K562 (cell line): ENCODE measurements around the gene MYO10. TPM values are rescaled to one million over a fixed set of nuclear protein-coding genes. Genes with fewer than 3 reads are reported as not detected.

Source experiments
- ATAC-seq: fragments of 200-7000 bp; cut with Tn5 transposase; 3 replicates; pipeline ENCODE4 v1.9.1; 2020; ENCODE audit warnings: moderate library complexity
- BruUV-seq: library from RNA; stranded (reverse); fragments of 400-500 nt; replicated peaks from 2 replicates; lab custom pipeline; 2021; lab: Mats Ljungman, UMichigan
- CTCF ChIA-PET: fragments of 300-600 bp; formaldehyde crosslinking; extraction: SDS; loops from one replicate; lab custom pipeline; 2021; ENCODE audit warnings: low intra/inter-chr PET ratio; lab: Yijun Ruan, JAX
- POLR2A ChIA-PET: fragments of 300-600, 350-650 bp; sonication (Branson Sonifier 250); formaldehyde crosslinking; extraction: SDS; loops from one replicate; lab custom pipeline; 2021; ENCODE audit warnings: antibody characterized with exemption, inconsistent platforms; lab: Yijun Ruan, JAX
- DNase-seq, 4 experiments: peaks; one replicate each; pipeline versions ENCODE4 v3.0.0 to v3.0.0-alpha.2; 2011 to 2018; ENCODE audit warnings: low spot score in 3 of 4, mixed read lengths in 3 of 4; ENCODE audit errors: extremely low read depth in 1 of 4
- FAIRE-seq: peaks from 2 replicates; lab custom pipeline; 2011; peaks lifted over from hg19 to GRCh38; lab: Jason Lieb, UNC
- H2AFZ ChIP-seq: 2 replicates; pipeline ENCODE4 v1.6.0; 2011; ENCODE audit warnings: low read depth, low read length, control low read depth, inconsistent platforms
- H3K27ac ChIP-seq: fragments of 200-600 bp; 3 replicates; pipeline ENCODE4 v1.8.0; 2011; ENCODE audit warnings: low read depth, mild to moderate bottlenecking, control low read depth, inconsistent platforms, low read length, moderate library complexity, mixed read lengths; ENCODE audit errors: extremely low read depth
- H3K27me3 ChIP-seq, 2 experiments: fragments of 300-600 bp in 1 of 2; 2 replicates in 1 of 2; 3 replicates in 1 of 2; pipeline versions ENCODE4 v1.6.0 to v1.8.0; 2011; ENCODE audit warnings: inconsistent platforms in 2 of 2, low read length in 2 of 2, mild to moderate bottlenecking in 1 of 2, mixed read lengths in 1 of 2, moderate library complexity in 1 of 2; ENCODE audit not compliant: control insufficient read depth in 2 of 2, insufficient read depth in 2 of 2
- H3K36me3 ChIP-seq: fragments of 300-600 bp; 3 replicates; pipeline ENCODE4 v1.8.0; 2011; ENCODE audit warnings: mild to moderate bottlenecking, low read length, inconsistent platforms; ENCODE audit not compliant: control insufficient read depth, insufficient read depth
- H3K4me1 ChIP-seq, 2 experiments: fragments of 200-600 bp in 1 of 2; replicated peaks in 1 of 2; 2 replicates in 1 of 2; 3 replicates in 1 of 2; pipeline versions ENCODE4 v1.5.1 to v1.8.0; 2011; ENCODE audit warnings: inconsistent platforms in 2 of 2, low read length in 2 of 2, mild to moderate bottlenecking in 1 of 2, mixed read lengths in 1 of 2, moderate library complexity in 1 of 2; ENCODE audit not compliant: control insufficient read depth in 2 of 2, insufficient read depth in 2 of 2
- H3K4me2 ChIP-seq: 2 replicates; pipeline ENCODE4 v1.6.1; 2011; ENCODE audit warnings: low read length, control low read depth, inconsistent platforms, mixed read lengths; ENCODE audit not compliant: insufficient read depth
- H3K4me3 ChIP-seq: fragments of 200-600 bp; sonication (generic), shearing (Covaris generic); 2 replicates; pipeline ENCODE4 v1.5.1; 2016; ENCODE audit warnings: control low read depth, inconsistent platforms
- H3K79me2 ChIP-seq: fragments of 200-600 bp; 3 replicates; pipeline ENCODE4 v1.8.0; 2011; ENCODE audit warnings: low read length, inconsistent platforms; ENCODE audit not compliant: control insufficient read depth, insufficient read depth
- H3K9ac ChIP-seq, 2 experiments: 2 replicates each; pipeline versions ENCODE4 v1.6.0 to v1.6.1; 2011; ENCODE audit warnings: low read depth in 2 of 2, low read length in 2 of 2, control low read depth in 1 of 2, inconsistent platforms in 1 of 2, mild to moderate bottlenecking in 1 of 2, mixed read lengths in 1 of 2; ENCODE audit not compliant: insufficient read depth in 1 of 2
- H3K9me1 ChIP-seq: one replicate; pipeline ENCODE4 v1.6.0; 2011; ENCODE audit warnings: inconsistent platforms, mild to moderate bottlenecking, low read length, moderate library complexity; ENCODE audit not compliant: control insufficient read depth, insufficient read depth
- H3K9me3 ChIP-seq: replicated peaks from 2 replicates; pipeline ENCODE4 v1.5.1; 2011; ENCODE audit warnings: low read depth, low read length, inconsistent platforms; ENCODE audit not compliant: control insufficient read depth, insufficient read depth
- H4K20me1 ChIP-seq: replicated peaks from 2 replicates; pipeline ENCODE4 v1.6.1; 2011; ENCODE audit warnings: low read length, inconsistent platforms, mixed read lengths; ENCODE audit not compliant: control insufficient read depth, insufficient read depth
- ARID4B ChIP-seq: sonication (generic); formaldehyde crosslinking; IDR thresholded peaks from 2 replicates; pipeline ENCODE4 v1.8.0; 2022; ENCODE audit warnings: mild to moderate bottlenecking, missing genetic modification reagents
- BDP1 ChIP-seq: IDR thresholded peaks from 3 replicates; pipeline ENCODE4 v1.6.1; 2011; ENCODE audit not compliant: insufficient read length, insufficient read depth
- CHD1 ChIP-seq: fragments of 200-600 bp; sonication (generic); IDR thresholded peaks from one replicate; pipeline ENCODE4 v1.6.1; 2012; ENCODE audit warnings: mild to moderate bottlenecking, moderate library complexity, low read length, inconsistent platforms
- ETV6 ChIP-seq, 3 experiments: fragments of 150-350 bp in 1 of 3; sonication (generic) in 1 of 3; formaldehyde crosslinking in 1 of 3; IDR thresholded peaks; 2 replicates each; pipeline versions ENCODE4 v1.6.1 to v1.8.0; 2014 to 2022; ENCODE audit warnings: borderline replicate concordance in 2 of 3, low read depth in 2 of 3, antibody characterized with exemption in 1 of 3, low read length in 1 of 3, mild to moderate bottlenecking in 1 of 3, missing genetic modification reagents in 1 of 3
- FOS ChIP-seq: IDR thresholded peaks from 3 replicates; pipeline ENCODE4 v1.6.1; 2011; ENCODE audit not compliant: insufficient read length; ENCODE audit errors: extremely low read depth
- GABPB1 ChIP-seq: sonication (generic); formaldehyde crosslinking; IDR thresholded peaks from 2 replicates; pipeline ENCODE4 v1.8.0; 2022; ENCODE audit warnings: mild to moderate bottlenecking, missing genetic modification reagents
- GATAD2A ChIP-seq: fragments of 450-650 bp; IDR thresholded peaks from 2 replicates; pipeline ENCODE4 v1.6.1; 2017
- HDGF ChIP-seq: fragments of 450-650 bp; IDR thresholded peaks from 2 replicates; pipeline ENCODE4 v1.6.1; 2016
- MCM2 ChIP-seq: fragments of 450-650 bp; IDR thresholded peaks from 2 replicates; pipeline ENCODE4 v1.6.1; 2017; ENCODE audit warnings: low read depth, mild to moderate bottlenecking
- PCBP2 ChIP-seq: fragments of 200-400 bp; formaldehyde crosslinking; IDR thresholded peaks from 2 replicates; pipeline ENCODE4 v1.6.1; 2018; ENCODE audit warnings: low read length, low read depth, mild to moderate bottlenecking, moderate library complexity; ENCODE audit not compliant: poor library complexity, severe bottlenecking
- RNF219 ChIP-seq: fragments of 250-450 bp; sonication (Bioruptor Pico); IDR thresholded peaks from 2 replicates; pipeline ENCODE4 v1.5.0; 2022; ENCODE audit warnings: mild to moderate bottlenecking
- SMARCA5 ChIP-seq: fragments of 450-650 bp; IDR thresholded peaks from 2 replicates; pipeline ENCODE4 v1.6.1; 2016
- VEZF1 ChIP-seq: fragments of 200-800 bp; sonication (Bioruptor generic); IDR thresholded peaks from 2 replicates; pipeline ENCODE4 v1.6.1; 2017; ENCODE audit warnings: missing genetic modification characterization, missing compliant biosample characterization
- ZNF316 ChIP-seq: fragments of 450-650 bp; IDR thresholded peaks from 2 replicates; pipeline ENCODE4 v1.6.1; 2016
- ZNF586 ChIP-seq: fragments of 450-650 bp; formaldehyde crosslinking; conservative IDR thresholded peaks from 2 replicates; pipeline ENCODE4 v1.4.0; 2020; ENCODE audit warnings: mild to moderate bottlenecking, moderate library complexity
- WGBS: fragments of 100-300 bp; shearing (Covaris generic); methylation state at CpG from one replicate; pipeline ENCODE4 v1.1.6; 2016; ENCODE audit warnings: low coverage, mixed read lengths; ENCODE audit not compliant: insufficient coverage; ENCODE audit errors: missing lambda C conversion rate; 5-methylcytosine and 5-hydroxymethylcytosine counted together
- in situ Hi-C: fragments of 300-500 bp; cut with MboI; formaldehyde crosslinking; loops from 4 replicates; pipeline ENCODE4 v1.15.0; 2018; ENCODE audit warnings: inconsistent platforms, mixed read lengths
- intact Hi-C: fragments of 100-400 bp; cut with micrococcal nuclease; formaldehyde crosslinking; loops from 2 replicates; pipeline ENCODE4 v1.14.2; 2022
- polyA plus RNA-seq, 8 experiments: library from polyadenylated mRNA; depleted of rRNA in 4 of 8; stranded (reverse) in 5 of 8; unstranded in 3 of 8; fragments of >200 nt; fragmentation: Nextera tagmentation in 2 of 8; fragmentation: Illumina TruSeq in 1 of 8; extraction: Ambion mirVana in 2 of 8; extraction: Trizol in 1 of 8; gene quantifications; 2 replicates each; pipeline versions ENCODE4 v1.2.1 to v1.2.3, GENCODE V29; 2011 to 2014; ENCODE audit warnings: inconsistent platforms in 1 of 8, missing spikeins in 1 of 8
- total RNA-seq, 7 experiments: library from RNA; depleted of rRNA in 6 of 7; stranded (reverse); fragments of >200 nt in 6 of 7; fragmentation: Illumina TruSeq in 2 of 7; extraction: Trizol in 2 of 7; gene quantifications; 2 replicates each; pipeline versions ENCODE4 v1.2.1 to v1.2.3, GENCODE V29; 2011 to 2021; ENCODE audit warnings: low replicate concordance in 1 of 7

Gene MYO10
- total and polyA plus RNA-seq, 9 of the 15 experiments (the other 6 are each of a cell fraction or from before 2014, with no cell fraction given) = 0.04 to 0.24 TPM; not detected in 7

GRCh38 chr5:16744164-16744880, 191.8 kb downstream of the MYO10 start:
- H3K27ac ChIP-seq = no peak overlapping the region
- no peaks in the 10 kb centered on the region for H3K9me1 ChIP-seq
- ChIA-PET CTCF (no interaction called here), POLR2A (interaction anchor here (0.6 to 0.7 kb wide), 3 partner anchors 21 to 703 kb away, joined by 3 read pairs; no protein-coding TSS in a partner anchor)
- FAIRE-seq = no peak
- H3K27me3 ChIP-seq = peaks cover 12 to 18% of the 10 kb centered on the region in 2 experiments; a peak in 4 of 5 replicates
- no peak overlapping the region for H3K4me2 ChIP-seq
- no peak for DNase-seq
- no peaks in the 10 kb centered on the region for H3K9me3 ChIP-seq
- no peak overlapping the region for H2AFZ ChIP-seq
- no peak overlapping the region for H3K4me3 ChIP-seq
- no peaks in the 10 kb centered on the region for H3K36me3 ChIP-seq
- no peak; the same call in 2 of the 3 replicates for ATAC-seq
- no peak overlapping the region for H3K9ac ChIP-seq
- 1% methylated on average over 15 of the region's 15 CpGs for WGBS
- H3K79me2 ChIP-seq = no peaks in the 10 kb centered on the region
- intact Hi-C loops = no loop called here
- no peaks in the 10 kb centered on the region for H4K20me1 ChIP-seq
- H3K4me1 ChIP-seq = no peaks in the 10 kb centered on the region
- in situ Hi-C loops = no loop called here
- BruUV-seq = no TSS peak
- TF ChIP-seq ZNF316 (no peak), ARID4B (CRISPR knock-in tag) (no peak), ETV6 (IDR thresholded peaks at IDR 0.05; ENCODE audit: borderline replicate concordance in 1 of 2, low read depth in 2 of 2, low read length in 1 of 2) (no peak), ETV6 (CRISPR knock-in tag; IDR thresholded peaks at IDR 0.05; ENCODE audit: borderline replicate concordance) (no peak), VEZF1 (no peak), FOS (no peak), HDGF (no peak), SMARCA5 (no peak), MCM2 (no peak), GABPB1 (CRISPR knock-in tag) (no peak), ZNF586 (no peak), PCBP2 (no peak), RNF219 (CRISPR knock-in tag) (no peak), GATAD2A (no peak), BDP1 (no peak), CHD1 (no peak)
